CD4-positive, alpha-beta T cell treated with Interleukin-2 at 100 ng/mL for 4 hours (primary cell): ENCODE measurements around the gene NCOA5.
A peak's percentile ranks its signal among the peaks of the same experiment; 100 is the strongest.

ENCODE experiments used
- DNase-seq: peaks from one replicate; pipeline ENCODE4 v3.0.0-alpha.2; 2020; ENCODE audit warnings: low spot score

Gene NCOA5

GRCh38 chr20:46089417-46090388, at the start of gene NCOA5:
Gene NCOA5 (minus strand): TSS chr20:46089962. CDS start chr20:46079424, 10,538 bp downstream.
- DNase-seq = peak; percentile 95

DNA sequence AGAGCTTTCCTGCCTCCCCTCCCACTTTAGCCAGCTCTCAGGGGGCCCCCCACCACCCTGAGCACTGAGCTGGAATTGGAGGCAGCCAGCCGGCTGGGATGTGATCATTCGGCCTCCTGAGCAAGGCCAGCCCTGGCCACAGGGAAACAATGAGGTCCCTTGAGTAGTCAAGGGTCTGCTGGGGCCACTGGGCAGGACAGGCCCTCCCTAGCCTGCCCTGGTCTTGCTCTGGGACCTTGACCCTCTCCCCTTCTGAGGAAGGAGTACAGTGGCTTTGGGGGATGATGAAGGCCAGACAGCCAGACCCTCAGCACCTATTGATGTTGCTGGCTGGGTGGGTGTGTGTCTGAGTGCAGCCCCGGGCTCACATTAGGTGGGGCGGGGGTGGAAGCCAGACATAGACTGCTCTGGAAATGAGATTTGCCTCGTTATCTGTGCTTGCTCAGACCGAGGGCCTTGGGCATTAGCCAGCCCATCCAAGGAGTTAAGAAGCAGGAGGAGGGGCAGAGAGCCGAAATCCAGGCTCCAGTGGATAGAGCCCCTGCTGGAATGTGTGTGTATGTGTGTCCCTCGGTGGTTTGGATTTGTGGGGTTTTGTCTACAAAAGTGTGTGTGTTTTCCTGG, 49.6 kb upstream of the NCOA5 start:
- no peak for DNase-seq

DNA sequence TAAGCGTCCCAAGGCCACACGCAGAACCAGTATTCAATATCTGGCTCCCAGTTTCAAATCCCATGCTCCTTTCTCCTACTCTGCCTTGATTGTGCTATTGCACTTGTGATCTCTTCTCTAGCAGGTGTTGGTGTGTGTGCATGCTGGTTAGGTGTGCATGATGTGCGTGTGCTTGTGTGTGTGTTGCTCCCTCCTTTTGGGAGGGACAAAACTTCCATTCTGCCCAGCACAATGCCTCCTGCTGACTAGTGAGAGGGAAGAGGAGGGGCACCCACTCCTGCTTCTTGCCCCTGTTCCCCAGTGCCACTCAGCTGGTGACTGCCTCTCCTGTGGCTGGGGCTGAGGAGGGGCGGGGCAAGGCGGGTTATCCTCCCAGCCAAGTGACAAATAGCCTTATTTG, 48.1 kb upstream of the NCOA5 start:
- no peak for DNase-seq

GRCh38 chr20:46135856-46136633, 46.3 kb upstream of the NCOA5 start:
- DNase-seq = no peak

GRCh38 chr20:46134716-46135115, 45.0 kb upstream of the NCOA5 start:
- DNase-seq = no peak

- no peak for DNase-seq
Measured at GRCh38 chr20:46133886-46134654, 44.3 kb upstream of the NCOA5 start.

DNA sequence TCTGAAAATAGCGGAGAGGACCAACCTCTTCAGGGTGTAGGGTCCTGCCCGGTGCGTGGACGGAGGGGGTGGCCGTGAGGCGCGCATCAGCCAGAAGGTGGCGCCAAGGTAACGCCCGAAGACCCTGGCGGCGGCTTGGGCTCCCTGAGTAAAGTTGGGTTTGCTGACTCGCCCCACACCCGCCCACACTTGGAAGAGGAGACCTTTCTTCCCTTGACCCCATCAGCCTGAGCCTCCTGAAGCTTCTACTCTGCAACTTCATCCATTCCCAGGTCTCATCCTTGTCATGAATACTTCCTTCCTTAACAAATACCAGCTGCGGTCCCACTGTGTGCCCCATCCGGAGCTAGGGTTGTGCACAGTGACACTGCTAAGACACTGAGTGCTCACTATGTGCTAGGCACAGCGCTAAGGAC, 43.0 kb upstream of the NCOA5 start:
- DNase-seq = peak; percentile 44

GRCh38 chr20:46131396-46131795, 41.6 kb upstream of the NCOA5 start:
- no peak for DNase-seq

GRCh38 chr20:46130534-46130933, 40.8 kb upstream of the NCOA5 start:
- DNase-seq = no peak

- DNase-seq = no peak
Measured at GRCh38 chr20:46129955-46130481, 40.3 kb upstream of the NCOA5 start.

- no peak for DNase-seq
Measured at GRCh38 chr20:46128310-46129151, 38.8 kb upstream of the NCOA5 start.

DNA sequence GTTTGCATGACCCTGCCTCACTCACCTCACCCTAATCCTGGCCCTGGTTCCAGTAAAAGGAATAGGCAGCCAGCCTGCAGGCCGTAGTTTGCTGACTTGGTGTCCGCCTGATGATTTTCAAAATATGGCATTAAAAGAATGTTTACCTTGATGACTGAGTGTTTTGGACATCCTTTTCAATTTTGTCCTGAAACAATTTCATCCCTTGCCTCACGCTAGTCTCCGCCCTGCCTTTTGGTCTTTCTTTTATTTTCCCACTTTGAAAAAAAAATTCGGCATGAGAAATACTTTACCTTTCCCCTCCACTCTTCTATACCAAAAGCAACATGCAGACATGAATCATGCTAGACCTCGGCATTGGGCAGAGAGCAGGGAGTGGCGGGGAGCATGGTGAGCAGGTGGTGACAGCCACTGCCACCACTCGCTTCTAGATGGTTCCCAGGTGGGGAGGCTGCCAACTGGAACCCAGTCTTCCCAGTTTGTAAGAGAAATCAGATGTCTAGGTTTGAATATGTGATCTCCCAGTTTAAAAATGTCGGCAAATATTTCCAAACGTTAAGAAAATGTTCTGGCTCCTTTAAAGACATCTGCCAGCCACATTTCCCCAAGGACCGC, 37.7 kb upstream of the NCOA5 start:
- no peak for DNase-seq

DNA sequence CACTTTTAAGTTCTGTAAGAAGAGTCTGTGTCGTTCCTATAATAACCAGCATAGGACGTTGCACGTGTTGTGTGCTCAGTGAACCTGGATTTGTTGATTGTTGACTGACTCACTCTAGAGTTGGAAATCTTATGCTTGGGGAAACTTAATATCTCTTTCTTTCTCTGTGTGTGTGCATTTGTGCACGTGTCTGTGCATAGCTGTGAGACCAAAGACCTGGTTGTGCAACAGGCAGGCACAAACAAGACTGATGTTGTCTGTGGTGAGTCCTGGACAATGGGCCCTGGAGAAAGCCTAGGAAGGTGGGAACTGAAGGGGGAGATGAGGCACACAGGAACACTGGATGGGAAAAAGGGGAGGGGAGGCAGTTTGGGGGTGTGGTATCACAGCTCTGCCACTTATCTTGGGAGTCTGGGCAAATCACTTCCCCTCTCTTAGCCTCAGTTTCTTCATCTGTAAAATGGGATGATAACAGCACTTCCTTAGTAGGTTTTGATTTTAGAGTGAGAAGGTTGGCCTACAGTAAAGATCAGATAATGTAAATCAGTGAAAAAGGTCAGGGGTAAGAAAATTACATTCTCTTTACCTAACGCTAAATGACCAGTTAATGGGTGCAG, 36.8 kb upstream of the NCOA5 start:
- no peak for DNase-seq

GRCh38 chr20:46123482-46124245, 33.9 kb upstream of the NCOA5 start:
- no peak for DNase-seq

DNA sequence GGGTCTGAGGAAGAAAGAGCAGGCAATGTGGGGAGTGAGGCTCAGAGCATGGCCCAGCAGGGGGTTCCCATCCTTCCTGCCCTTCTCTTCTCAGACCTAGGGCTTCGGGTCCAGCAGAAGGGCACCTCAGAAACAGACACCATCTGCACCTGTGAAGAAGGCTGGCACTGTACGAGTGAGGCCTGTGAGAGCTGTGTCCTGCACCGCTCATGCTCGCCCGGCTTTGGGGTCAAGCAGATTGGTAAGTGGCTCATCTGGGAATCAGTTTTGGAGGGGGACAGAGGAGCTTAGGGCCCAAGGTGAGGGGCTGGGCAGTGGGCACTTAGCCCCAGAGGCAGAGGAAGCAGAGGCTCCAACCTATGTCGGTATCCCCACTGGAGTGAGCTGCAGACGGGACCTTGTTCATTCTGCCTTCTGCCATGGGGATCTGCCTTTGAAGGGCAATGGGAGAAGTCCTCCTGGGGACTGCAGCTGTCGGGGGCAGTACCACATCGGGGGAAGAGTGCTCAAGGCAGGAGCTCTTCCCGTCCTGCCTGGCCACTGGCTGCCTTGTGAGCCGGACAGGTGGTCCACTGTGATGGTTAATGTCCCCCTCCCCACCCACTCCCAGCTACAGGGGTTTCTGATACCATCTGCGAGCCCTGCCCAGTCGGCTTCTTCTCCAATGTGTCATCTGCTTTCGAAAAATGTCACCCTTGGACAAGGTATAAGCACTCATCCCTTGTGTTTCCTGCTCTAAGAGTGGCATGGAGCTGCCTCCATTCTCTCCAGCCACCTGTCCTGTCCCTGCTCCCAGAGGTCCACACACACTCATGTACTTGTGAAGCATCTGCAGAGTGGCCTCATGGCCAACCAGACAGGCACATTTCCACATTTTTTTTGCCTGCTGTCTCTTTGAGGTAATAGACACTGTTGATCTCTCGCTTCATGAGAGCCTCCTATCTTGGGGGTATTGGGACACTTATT, 33.0 kb upstream of the NCOA5 start:
- no peak for DNase-seq

DNA sequence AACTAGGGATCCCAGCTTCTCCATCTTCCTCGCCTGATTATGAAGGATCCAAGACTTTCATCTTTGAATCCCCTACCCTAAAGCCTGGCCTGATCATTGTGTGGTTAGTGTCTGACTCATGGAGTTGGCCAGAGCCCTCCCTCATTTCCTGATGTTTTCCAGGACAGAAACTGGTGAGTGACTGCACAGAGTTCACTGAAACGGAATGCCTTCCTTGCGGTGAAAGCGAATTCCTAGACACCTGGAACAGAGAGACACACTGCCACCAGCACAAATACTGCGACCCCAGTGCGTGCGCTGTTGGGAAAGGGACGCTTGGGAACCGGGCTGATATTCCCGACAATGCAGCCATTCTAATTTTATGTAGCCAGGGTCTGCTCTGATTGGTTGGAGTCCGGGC, 32.3 kb upstream of the NCOA5 start:
- DNase-seq = no peak

DNA sequence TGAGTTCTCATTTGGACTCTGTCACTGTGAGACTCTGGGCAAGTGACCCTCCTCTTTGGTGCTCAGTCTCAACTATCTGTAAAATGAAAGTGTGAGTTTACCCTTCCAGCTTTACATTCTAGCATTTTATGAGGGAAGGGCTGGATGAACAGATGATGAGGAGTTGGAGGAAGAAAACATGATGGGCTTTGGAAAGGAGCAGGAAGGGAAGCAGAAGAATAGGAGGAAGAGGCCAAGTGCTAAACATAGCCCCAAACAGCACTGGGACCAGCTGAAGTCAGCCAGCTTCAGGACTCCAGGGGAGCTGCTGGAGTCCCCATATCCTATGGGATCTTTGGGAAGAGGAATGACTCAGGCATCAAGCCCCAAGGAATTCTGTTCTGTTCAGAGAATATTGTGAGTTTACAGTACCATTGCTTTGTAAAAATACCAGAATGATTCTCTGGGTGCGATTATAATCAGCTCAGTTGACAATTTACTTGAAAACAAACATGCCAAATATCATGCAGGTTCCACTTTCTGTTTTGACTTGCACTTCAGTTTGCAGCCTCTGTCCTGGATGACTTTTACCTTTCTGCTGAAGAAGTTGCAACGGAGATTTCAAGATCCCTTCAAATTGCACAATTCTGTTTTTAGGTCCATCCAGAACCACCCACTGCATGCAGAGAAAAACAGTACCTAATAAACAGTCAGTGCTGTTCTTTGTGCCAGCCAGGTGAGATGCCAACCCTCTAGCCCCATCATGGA, 31.6 kb upstream of the NCOA5 start:
- no peak for DNase-seq
